Neural progenitor cell (in vitro differentiated cells): ENCODE results near the gene DCDC1. TPM values are rescaled to one million over a fixed set of nuclear protein-coding genes. Genes with fewer than 3 reads are reported as not detected.

Experiments
- DNase-seq: peaks from one replicate; pipeline ENCODE4 v3.0.0-alpha.2; 2016; ENCODE audit warnings: low spot score
- H2AFZ ChIP-seq: fragments of 200-600 bp; sonication (generic); replicated peaks from 2 replicates; pipeline ENCODE4 v1.6.1; 2016; ENCODE audit warnings: antibody characterized with exemption
- H3F3A ChIP-seq: fragments of 200-600 bp; sonication (generic); 2 replicates; pipeline ENCODE4 v1.6.1; 2016; ENCODE audit warnings: antibody characterized with exemption, low read depth
- H3K27ac ChIP-seq: fragments of 200-600 bp; sonication (generic); 2 replicates; pipeline ENCODE4 v1.5.1; 2016; ENCODE audit warnings: mild to moderate bottlenecking
- H3K27me3 ChIP-seq: fragments of 200-600 bp; sonication (generic); 2 replicates; pipeline ENCODE4 v1.6.1; 2016; ENCODE audit warnings: mild to moderate bottlenecking, moderate library complexity
- H3K36me3 ChIP-seq: fragments of 200-600 bp; sonication (generic); 2 replicates; pipeline ENCODE4 v1.5.1; 2016
- H3K4me1 ChIP-seq: fragments of 200-600 bp; sonication (generic); 2 replicates; pipeline ENCODE4 v1.6.1; 2016; ENCODE audit warnings: mixed run types
- H3K4me2 ChIP-seq: fragments of 200-600 bp; sonication (generic); 2 replicates; pipeline ENCODE4 v1.6.1; 2016
- H3K4me3 ChIP-seq: fragments of 200-600 bp; sonication (generic); 2 replicates; pipeline ENCODE4 v1.5.1; 2016
- H3K79me2 ChIP-seq: fragments of 200-600 bp; sonication (generic); 2 replicates; pipeline ENCODE4 v1.6.1; 2016; ENCODE audit warnings: low read depth
- H3K9ac ChIP-seq: fragments of 200-600 bp; sonication (generic); 2 replicates; pipeline ENCODE4 v1.6.1; 2016
- H3K9me3 ChIP-seq: fragments of 200-600 bp; sonication (generic); 2 replicates; pipeline ENCODE4 v1.5.1; 2016; ENCODE audit warnings: low read depth
- H4K20me1 ChIP-seq: fragments of 200-600 bp; sonication (generic); 2 replicates; pipeline ENCODE4 v1.6.1; 2016; ENCODE audit warnings: low read depth
- H3K27ac Mint-ChIP-seq: 3 replicates; pipeline ENCODE4 v1.8.0; 2021; ENCODE audit warnings: mixed read lengths
- H3K27me3 Mint-ChIP-seq: 2 replicates; pipeline ENCODE4 v1.8.0; 2022; ENCODE audit warnings: low read depth, mild to moderate bottlenecking, inconsistent platforms, moderate library complexity, mixed read lengths; ENCODE audit not compliant: insufficient read depth
- H3K36me3 Mint-ChIP-seq: 3 replicates; pipeline ENCODE4 v1.8.0; 2021; ENCODE audit warnings: mixed read lengths
- H3K4me1 Mint-ChIP-seq: 3 replicates; pipeline ENCODE4 v1.8.0; 2021; ENCODE audit warnings: mixed read lengths
- H3K4me3 Mint-ChIP-seq: 3 replicates; pipeline ENCODE4 v1.8.0; 2021; ENCODE audit warnings: mild to moderate bottlenecking, moderate library complexity, mixed read lengths
- H3K9me3 Mint-ChIP-seq: 3 replicates; pipeline ENCODE4 v1.8.0; 2020; ENCODE audit warnings: mixed read lengths
- CTCF ChIP-seq: fragments of 200-600 bp; sonication (generic); IDR thresholded peaks from 2 replicates; pipeline ENCODE4 v1.5.1; 2017; ENCODE audit warnings: antibody characterized with exemption, mild to moderate bottlenecking
- EZH2 ChIP-seq: fragments of 200-600 bp; sonication (generic); IDR thresholded peaks from 2 replicates; pipeline ENCODE4 v1.6.1; 2017; ENCODE audit warnings: antibody characterized with exemption, mild to moderate bottlenecking, moderate library complexity
- EZH2phosphoT487 ChIP-seq: fragments of 200-600 bp; sonication (generic); IDR thresholded peaks from 2 replicates; pipeline ENCODE4 v1.6.1; 2017; ENCODE audit warnings: antibody characterized with exemption
- total RNA-seq: library from RNA; depleted of rRNA; stranded (reverse); fragments of >200 nt; gene quantifications from 2 replicates; pipeline ENCODE4 v1.2.3, GENCODE V29; 2015; ENCODE audit warnings: low replicate concordance

The DCDC1 gene
- total RNA-seq, 1 donor from 2014 or later: 5.0 TPM

GRCh38 chr11:31150841-31151240, 218.7 kb downstream of the DCDC1 start:
- no peaks in the 10 kb centered on the region for H3K4me1 Mint-ChIP-seq
- TF ChIP-seq EZH2phosphoT487 (no peak), CTCF (no peak), EZH2 (no peak)
- H3K9me3 Mint-ChIP-seq: peaks cover 8% of the 10 kb centered on the region
- no peak overlapping the region for H3K27ac Mint-ChIP-seq
- Histone ChIP-seq H3K9me3 (no peaks in the 10 kb centered on the region), H4K20me1 (no peaks in the 10 kb centered on the region), H3K9ac (no peak overlapping the region), H3K4me3 (no peak overlapping the region), H3K27me3 (no peaks in the 10 kb centered on the region), H3K79me2 (no peaks in the 10 kb centered on the region), H3K4me1 (peaks cover 8% of the 10 kb centered on the region), H3K4me2 (no peak overlapping the region), H2AFZ (no peak overlapping the region), H3F3A (no peaks in the 10 kb centered on the region), H3K27ac (no peak overlapping the region), H3K36me3 (no peaks in the 10 kb centered on the region)
- no peaks in the 10 kb centered on the region for H3K27me3 Mint-ChIP-seq
- H3K36me3 Mint-ChIP-seq: peaks cover 2% of the 10 kb centered on the region
- no peak overlapping the region for H3K4me3 Mint-ChIP-seq
- DNase-seq: no peak

- Mint-ChIP-seq H3K27ac (no peak overlapping the region), H3K9me3 (peaks cover 8% of the 10 kb centered on the region), H3K4me1 (no peaks in the 10 kb centered on the region), H3K4me3 (no peak overlapping the region), H3K36me3 (peaks cover 2% of the 10 kb centered on the region), H3K27me3 (no peaks in the 10 kb centered on the region)
- no peaks in the 10 kb centered on the region for H3K36me3 ChIP-seq
- no peaks in the 10 kb centered on the region for H4K20me1 ChIP-seq
- no peak overlapping the region for H2AFZ ChIP-seq
- no peak overlapping the region for H3K27ac ChIP-seq
- no peaks in the 10 kb centered on the region for H3K27me3 ChIP-seq
- TF ChIP-seq EZH2phosphoT487: no peak
- no peak for TF ChIP-seq CTCF
- TF ChIP-seq EZH2: no peak
- no peaks in the 10 kb centered on the region for H3F3A ChIP-seq
- H3K9ac ChIP-seq: no peak overlapping the region
- H3K4me3 ChIP-seq: no peak overlapping the region
- no peaks in the 10 kb centered on the region for H3K79me2 ChIP-seq
- DNase-seq: no peak
- H3K4me1 ChIP-seq: peaks cover 8% of the 10 kb centered on the region
- H3K9me3 ChIP-seq: no peaks in the 10 kb centered on the region
- no peak overlapping the region for H3K4me2 ChIP-seq
Observed at GRCh38 chr11:31150011-31150410, 219.5 kb downstream of the DCDC1 start.

- Histone ChIP-seq H3K4me3 (peak overlapping the region; percentile 14), H3K27ac (peak overlapping the region; percentile 85), H3K79me2 (no peaks in the 10 kb centered on the region), H2AFZ (peak overlapping the region; percentile 92), H3K9me3 (no peaks in the 10 kb centered on the region), H3K9ac (no peak overlapping the region), H4K20me1 (no peaks in the 10 kb centered on the region), H3K27me3 (no peaks in the 10 kb centered on the region), H3K36me3 (no peaks in the 10 kb centered on the region), H3K4me2 (peak overlapping the region; percentile 69), H3K4me1 (peaks cover 33% of the 10 kb centered on the region), H3F3A (peaks cover 10% of the 10 kb centered on the region)
- H3K36me3 Mint-ChIP-seq: peaks cover 2% of the 10 kb centered on the region
- TF ChIP-seq CTCF (no peak), EZH2 (no peak), EZH2phosphoT487 (no peak)
- peaks cover 2% of the 10 kb centered on the region for H3K9me3 Mint-ChIP-seq
- H3K4me3 Mint-ChIP-seq: no peak overlapping the region
- H3K27me3 Mint-ChIP-seq: no peaks in the 10 kb centered on the region
- peaks cover 19% of the 10 kb centered on the region for H3K4me1 Mint-ChIP-seq
- DNase-seq: peak; percentile 44
- H3K27ac Mint-ChIP-seq: peak overlapping the region; percentile 28
Observed at GRCh38 chr11:31141789-31142188, 227.8 kb downstream of the DCDC1 start.
